ENCODE results near the gene PLIN3.
"Not testable (repeated sequence)": the region's sequence is repeated elsewhere in the genome, so short reads cannot be mapped to it uniquely, and the experiment has no call there.

Gene PLIN3

GRCh38 chr19:4909156-4909896 is 41.9 kb upstream of the PLIN3 start, which contains the start of gene UHRF1:
TSS of gene UHRF1 (plus strand) at chr19:4909501. CDS start at chr19:4910886, 1,385 bp downstream.
- H3K9ac ChIP-seq (ENCODE audit: low read length in 2 of 2): no peak within 1 kb of the TSS
- H3K27ac ChIP-seq (ENCODE audit: low read length): no peak within 1 kb of the TSS
- H3K36me3 ChIP-seq (ENCODE audit: control insufficient read depth in 2 of 2, insufficient read depth in 2 of 2, low read length in 2 of 2): no peaks in the 10 kb centered on the region
- H3K9me3 ChIP-seq (ENCODE audit: control insufficient read depth in 2 of 2, low read length in 2 of 2): no peaks in the 10 kb centered on the region
- H3K4me3 ChIP-seq (ENCODE audit: low read length in 2 of 2): peak within 1 kb of the TSS; percentile 52 to 70
- H3K4me1 ChIP-seq (ENCODE audit: control insufficient read depth, insufficient read depth, low read length): peaks cover 28% of the 10 kb centered on the region
- H3K27me3 ChIP-seq (ENCODE audit: control insufficient read depth in 1 of 2, insufficient read depth in 2 of 2, low read length in 2 of 2): peaks cover 9 to 18% of the 10 kb centered on the region in 2 donors

- no peak overlapping the region for H3K9ac ChIP-seq (ENCODE audit: low read length in 2 of 2)
- peaks cover 28% of the 10 kb centered on the region for H3K4me1 ChIP-seq (ENCODE audit: control insufficient read depth, insufficient read depth, low read length)
- H3K4me3 ChIP-seq (ENCODE audit: low read length in 2 of 2): peak overlapping the region in 1 of 2 donors; percentile 15
- peaks cover 9 to 18% of the 10 kb centered on the region in 2 donors for H3K27me3 ChIP-seq (ENCODE audit: control insufficient read depth in 1 of 2, insufficient read depth in 2 of 2, low read length in 2 of 2)
- no peaks in the 10 kb centered on the region for H3K9me3 ChIP-seq (ENCODE audit: control insufficient read depth in 2 of 2, low read length in 2 of 2)
- no peaks in the 10 kb centered on the region for H3K36me3 ChIP-seq (ENCODE audit: control insufficient read depth in 2 of 2, insufficient read depth in 2 of 2, low read length in 2 of 2)
- H3K27ac ChIP-seq (ENCODE audit: low read length): no peak overlapping the region
These were observed 41.3 kb upstream of the PLIN3 start for GRCh38 chr19:4908781-4909155.

- Histone ChIP-seq H3K9me3 (ENCODE audit: control insufficient read depth in 2 of 2, low read length in 2 of 2) (no peaks in the 10 kb centered on the region), H3K9ac (ENCODE audit: low read length in 2 of 2) (no peak overlapping the region), H3K27me3 (ENCODE audit: control insufficient read depth in 1 of 2, insufficient read depth in 2 of 2, low read length in 2 of 2) (peaks cover 9 to 18% of the 10 kb centered on the region in 2 donors), H3K36me3 (ENCODE audit: control insufficient read depth in 2 of 2, insufficient read depth in 2 of 2, low read length in 2 of 2) (no peaks in the 10 kb centered on the region), H3K4me1 (ENCODE audit: control insufficient read depth, insufficient read depth, low read length) (peaks cover 28% of the 10 kb centered on the region), H3K27ac (ENCODE audit: low read length) (no peak overlapping the region), H3K4me3 (ENCODE audit: low read length in 2 of 2) (no peak overlapping the region)
These were observed 40.9 kb upstream of the PLIN3 start for GRCh38 chr19:4908360-4908759.

- Histone ChIP-seq H3K4me3 (ENCODE audit: low read length in 2 of 2) (no peak overlapping the region), H3K9me3 (ENCODE audit: control insufficient read depth in 2 of 2, low read length in 2 of 2) (no peaks in the 10 kb centered on the region), H3K9ac (ENCODE audit: low read length in 2 of 2) (no peak overlapping the region), H3K27me3 (ENCODE audit: control insufficient read depth in 1 of 2, insufficient read depth in 2 of 2, low read length in 2 of 2) (peaks cover 9 to 18% of the 10 kb centered on the region in 2 donors), H3K4me1 (ENCODE audit: control insufficient read depth, insufficient read depth, low read length) (peaks cover 26% of the 10 kb centered on the region), H3K27ac (ENCODE audit: low read length) (no peak overlapping the region), H3K36me3 (ENCODE audit: control insufficient read depth in 2 of 2, insufficient read depth in 2 of 2, low read length in 2 of 2) (no peaks in the 10 kb centered on the region)
These were observed 39.5 kb upstream of the PLIN3 start for GRCh38 chr19:4906963-4907362.

- H3K9ac ChIP-seq (ENCODE audit: low read length in 2 of 2): no peak overlapping the region
- no peak overlapping the region for H3K27ac ChIP-seq (ENCODE audit: low read length)
- peaks cover 9 to 16% of the 10 kb centered on the region in 2 donors for H3K27me3 ChIP-seq (ENCODE audit: control insufficient read depth in 1 of 2, insufficient read depth in 2 of 2, low read length in 2 of 2)
- H3K36me3 ChIP-seq (ENCODE audit: control insufficient read depth in 2 of 2, insufficient read depth in 2 of 2, low read length in 2 of 2): no peaks in the 10 kb centered on the region
- H3K9me3 ChIP-seq (ENCODE audit: control insufficient read depth in 2 of 2, low read length in 2 of 2): no peaks in the 10 kb centered on the region
- no peak overlapping the region for H3K4me3 ChIP-seq (ENCODE audit: low read length in 2 of 2)
- H3K4me1 ChIP-seq (ENCODE audit: control insufficient read depth, insufficient read depth, low read length): peaks cover 6% of the 10 kb centered on the region
These were observed 37.0 kb upstream of the PLIN3 start for GRCh38 chr19:4904481-4904880.

- H3K4me3 ChIP-seq (ENCODE audit: low read length in 2 of 2): no peak within 1 kb of the TSS
- H3K27me3 ChIP-seq (ENCODE audit: control insufficient read depth in 1 of 2, insufficient read depth in 2 of 2, low read length in 2 of 2): no peaks in the 10 kb centered on the region
- no peaks in the 10 kb centered on the region for H3K36me3 ChIP-seq (ENCODE audit: control insufficient read depth in 2 of 2, insufficient read depth in 2 of 2, low read length in 2 of 2)
- no peak within 1 kb of the TSS for H3K9ac ChIP-seq (ENCODE audit: low read length in 2 of 2)
- H3K27ac ChIP-seq (ENCODE audit: low read length): no peak within 1 kb of the TSS
- no peaks in the 10 kb centered on the region for H3K9me3 ChIP-seq (ENCODE audit: control insufficient read depth in 2 of 2, low read length in 2 of 2)
- no peaks in the 10 kb centered on the region for H3K4me1 ChIP-seq (ENCODE audit: control insufficient read depth, insufficient read depth, low read length)
These were observed 35.3 kb upstream of the PLIN3 start, which contains the start of gene ARRDC5 for GRCh38 chr19:4902796-4903195. TSS of gene ARRDC5 (minus strand) at chr19:4902896. CDS start at chr19:4902825, 71 bp downstream.

GRCh38 chr19:4900879-4901278 is 33.4 kb upstream of the PLIN3 start:
- H3K9me3 ChIP-seq (ENCODE audit: control insufficient read depth in 2 of 2, low read length in 2 of 2); H3K27ac ChIP-seq (ENCODE audit: low read length); H3K36me3 ChIP-seq (ENCODE audit: control insufficient read depth in 2 of 2, insufficient read depth in 2 of 2, low read length in 2 of 2); H3K9ac ChIP-seq (ENCODE audit: low read length in 2 of 2); H3K4me3 ChIP-seq (ENCODE audit: low read length in 2 of 2); H3K27me3 ChIP-seq (ENCODE audit: control insufficient read depth in 1 of 2, insufficient read depth in 2 of 2, low read length in 2 of 2); H3K4me1 ChIP-seq (ENCODE audit: control insufficient read depth, insufficient read depth, low read length): not testable (repeated sequence)

GRCh38 chr19:4897146-4897545 is 29.7 kb upstream of the PLIN3 start:
- Histone ChIP-seq H3K9me3 (ENCODE audit: control insufficient read depth in 2 of 2, low read length in 2 of 2) (no peaks in the 10 kb centered on the region), H3K27me3 (ENCODE audit: control insufficient read depth in 1 of 2, insufficient read depth in 2 of 2, low read length in 2 of 2) (no peaks in the 10 kb centered on the region), H3K27ac (ENCODE audit: low read length) (no peak overlapping the region), H3K36me3 (ENCODE audit: control insufficient read depth in 2 of 2, insufficient read depth in 2 of 2, low read length in 2 of 2) (no peaks in the 10 kb centered on the region), H3K4me1 (ENCODE audit: control insufficient read depth, insufficient read depth, low read length) (no peaks in the 10 kb centered on the region), H3K9ac (ENCODE audit: low read length in 2 of 2) (no peak overlapping the region), H3K4me3 (ENCODE audit: low read length in 2 of 2) (no peak overlapping the region)

- H3K9me3 ChIP-seq (ENCODE audit: control insufficient read depth in 2 of 2, low read length in 2 of 2): no peaks in the 10 kb centered on the region
- no peaks in the 10 kb centered on the region for H3K4me1 ChIP-seq (ENCODE audit: control insufficient read depth, insufficient read depth, low read length)
These were observed 28.9 kb upstream of the PLIN3 start for GRCh38 chr19:4896372-4896771.

GRCh38 chr19:4892962-4893361 is 25.5 kb upstream of the PLIN3 start:
- not testable (repeated sequence) for H3K9me3 ChIP-seq (ENCODE audit: control insufficient read depth in 2 of 2, low read length in 2 of 2); H3K36me3 ChIP-seq (ENCODE audit: control insufficient read depth in 2 of 2, insufficient read depth in 2 of 2, low read length in 2 of 2); H3K27ac ChIP-seq (ENCODE audit: low read length); H3K4me3 ChIP-seq (ENCODE audit: low read length in 2 of 2); H3K9ac ChIP-seq (ENCODE audit: low read length in 2 of 2); H3K27me3 ChIP-seq (ENCODE audit: control insufficient read depth in 1 of 2, insufficient read depth in 2 of 2, low read length in 2 of 2); H3K4me1 ChIP-seq (ENCODE audit: control insufficient read depth, insufficient read depth, low read length)

More at GRCh38 chr19:4896372-4896771, 28.9 kb upstream of the PLIN3 start:
- Histone ChIP-seq H3K4me3 (ENCODE audit: low read length in 2 of 2) (no peak overlapping the region), H3K27ac (ENCODE audit: low read length) (no peak overlapping the region), H3K27me3 (ENCODE audit: control insufficient read depth in 1 of 2, insufficient read depth in 2 of 2, low read length in 2 of 2) (peaks cover 0 to 1% of the 10 kb centered on the region in 2 donors), H3K36me3 (ENCODE audit: control insufficient read depth in 2 of 2, insufficient read depth in 2 of 2, low read length in 2 of 2) (no peaks in the 10 kb centered on the region), H3K9ac (ENCODE audit: low read length in 2 of 2) (no peak overlapping the region)

- H3K9me3 ChIP-seq (ENCODE audit: control insufficient read depth in 2 of 2, low read length in 2 of 2): no peaks in the 10 kb centered on the region
- H3K4me3 ChIP-seq (ENCODE audit: low read length in 2 of 2): no peak overlapping the region
- H3K36me3 ChIP-seq (ENCODE audit: control insufficient read depth in 2 of 2, insufficient read depth in 2 of 2, low read length in 2 of 2): no peaks in the 10 kb centered on the region
- H3K9ac ChIP-seq (ENCODE audit: low read length in 2 of 2): no peak overlapping the region
- no peaks in the 10 kb centered on the region for H3K4me1 ChIP-seq (ENCODE audit: control insufficient read depth, insufficient read depth, low read length)
- peaks cover 4 to 6% of the 10 kb centered on the region in 2 donors for H3K27me3 ChIP-seq (ENCODE audit: control insufficient read depth in 1 of 2, insufficient read depth in 2 of 2, low read length in 2 of 2)
- H3K27ac ChIP-seq (ENCODE audit: low read length): no peak overlapping the region
These were observed 23.6 kb upstream of the PLIN3 start for GRCh38 chr19:4891066-4891465.
